GM23248 (cell line): ENCODE measurements around the gene ZNF407. TPM values are rescaled to one million over a fixed set of nuclear protein-coding genes. Genes with fewer than 3 reads are reported as not detected.

ENCODE experiments used
- DNase-seq: peaks from one replicate; pipeline ENCODE4 v3.0.0-alpha.2; 2015
- H2AFZ ChIP-seq: fragments of 200-600 bp; sonication (generic); 2 replicates; pipeline ENCODE4 v1.6.1; 2016; ENCODE audit warnings: antibody characterized with exemption
- H3F3A ChIP-seq: fragments of 200-600 bp; sonication (generic); 2 replicates; pipeline ENCODE4 v1.6.1; 2016; ENCODE audit warnings: mild to moderate bottlenecking, antibody characterized with exemption, mixed run types; ENCODE audit not compliant: insufficient read depth
- H3K27ac ChIP-seq: fragments of 200-600 bp; sonication (generic); 2 replicates; pipeline ENCODE4 v1.5.1; 2016; ENCODE audit warnings: mild to moderate bottlenecking
- H3K27me3 ChIP-seq: fragments of 200-600 bp; sonication (generic); replicated peaks from 2 replicates; pipeline ENCODE4 v1.6.1; 2016; ENCODE audit warnings: mild to moderate bottlenecking; ENCODE audit not compliant: insufficient read depth
- H3K36me3 ChIP-seq: fragments of 200-600 bp; sonication (generic); 2 replicates; pipeline ENCODE4 v1.6.1; 2016; ENCODE audit warnings: low read depth, mild to moderate bottlenecking
- H3K4me1 ChIP-seq: fragments of 200-600 bp; sonication (generic); 2 replicates; pipeline ENCODE4 v1.6.1; 2016; ENCODE audit warnings: mild to moderate bottlenecking; ENCODE audit not compliant: insufficient read depth
- H3K4me2 ChIP-seq: fragments of 200-600 bp; sonication (generic); one replicate; pipeline ENCODE4 v1.6.1; 2016; ENCODE audit warnings: mild to moderate bottlenecking; ENCODE audit not compliant: unreplicated experiment
- H3K4me3 ChIP-seq: fragments of 200-600 bp; sonication (generic); 2 replicates; pipeline ENCODE4 v1.5.1; 2016; ENCODE audit warnings: mild to moderate bottlenecking
- H3K79me2 ChIP-seq: fragments of 200-600 bp; sonication (generic); 2 replicates; pipeline ENCODE4 v1.6.1; 2016; ENCODE audit warnings: mild to moderate bottlenecking; ENCODE audit not compliant: insufficient read depth
- H3K9ac ChIP-seq: fragments of 200-600 bp; sonication (generic); 2 replicates; pipeline ENCODE4 v1.6.1; 2016; ENCODE audit warnings: mild to moderate bottlenecking
- H3K9me2 ChIP-seq: fragments of 200-600 bp; sonication (generic); 2 replicates; pipeline ENCODE4 v1.6.1; 2016; ENCODE audit warnings: mixed run types, mild to moderate bottlenecking, moderate library complexity; ENCODE audit not compliant: insufficient read depth
- H3K9me3 ChIP-seq: fragments of 200-600 bp; sonication (generic); one replicate; pipeline ENCODE4 v1.6.1; 2017; ENCODE audit warnings: low read depth
- H4K20me1 ChIP-seq: fragments of 200-600 bp; sonication (generic); 2 replicates; pipeline ENCODE4 v1.6.0; 2016; ENCODE audit not compliant: insufficient read depth
- EZH2 ChIP-seq: fragments of 200-600 bp; sonication (generic); IDR thresholded peaks from 2 replicates; pipeline ENCODE4 v1.6.1; 2018; ENCODE audit warnings: antibody characterized with exemption, mild to moderate bottlenecking; ENCODE audit not compliant: insufficient read depth, poor library complexity, severe bottlenecking
- EZH2phosphoT487 ChIP-seq: fragments of 200-600 bp; sonication (generic); IDR thresholded peaks from 2 replicates; pipeline ENCODE4 v1.6.1; 2018; ENCODE audit warnings: antibody characterized with exemption, moderate library complexity, mild to moderate bottlenecking, low read depth; ENCODE audit not compliant: insufficient read depth
- WGBS, 2 experiments: methylation state at CpG; one replicate each; pipeline ENCODE4 v1.1.6; 2015 to 2017; ENCODE audit warnings: low lambda C conversion rate in 2 of 2, low coverage in 1 of 2; ENCODE audit errors: missing lambda C conversion rate in 2 of 2; 5-methylcytosine and 5-hydroxymethylcytosine counted together
- in situ Hi-C: fragments of 300-500 bp; cut with MboI; formaldehyde crosslinking; loops from 2 replicates; pipeline ENCODE4 v1.15.0; 2020
- polyA plus RNA-seq: library from polyadenylated mRNA; unstranded; fragments of >200 nt; fragmentation: Nextera tagmentation; extraction: Ambion mirVana; gene quantifications from 2 replicates; pipeline ENCODE4 v1.2.1, GENCODE V29; 2016
- total RNA-seq: library from RNA; depleted of rRNA; stranded (reverse); fragments of >200 nt; shearing (Covaris generic); gene quantifications from 2 replicates; pipeline ENCODE4 v1.2.3, GENCODE V29; 2014

Gene ZNF407
- total and polyA plus RNA-seq, 2 experiments from 2014 or later, result 2.6 to 6.3 TPM

DNA sequence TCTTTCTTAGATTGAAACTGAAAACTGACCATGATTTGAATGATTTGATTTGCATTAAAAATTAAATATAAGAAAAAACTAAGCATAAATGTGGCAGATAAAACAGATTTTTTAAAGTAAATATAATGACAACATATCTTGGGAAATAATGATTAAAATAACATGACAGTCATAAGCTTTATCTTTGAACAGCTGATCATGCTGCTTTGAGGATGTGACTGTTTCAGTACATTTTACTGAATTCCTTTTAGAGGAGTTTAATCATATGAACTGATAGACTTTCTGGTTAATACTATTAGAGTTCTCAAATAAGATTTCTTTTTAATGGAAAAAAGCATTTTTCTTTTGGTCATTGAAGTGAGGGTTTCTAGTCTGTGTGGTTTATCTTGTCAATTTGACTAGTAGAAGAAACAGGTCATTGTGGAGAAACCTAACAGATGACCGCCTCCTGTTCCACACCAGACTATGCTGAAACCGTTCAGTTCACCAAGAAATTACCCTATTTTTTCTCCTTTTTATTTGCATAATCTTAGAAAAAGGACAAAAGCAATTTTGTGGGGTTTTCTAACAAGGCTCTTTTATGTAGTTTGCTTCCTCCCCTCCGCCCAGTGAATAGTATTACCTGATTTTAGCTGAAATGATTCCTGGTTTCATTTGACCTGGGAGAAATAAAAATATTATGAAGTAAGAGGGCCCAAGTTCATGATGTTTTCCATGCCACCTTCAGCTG, 349.1 kb downstream of the ZNF407 start:
- no peak overlapping the region for H2AFZ ChIP-seq
- peak overlapping the region; percentile 9 for H3K4me2 ChIP-seq
- peaks cover 3% of the 10 kb centered on the region; the same call in 1 of the 2 replicates for H3F3A ChIP-seq
- no peaks in the 10 kb centered on the region for H3K27me3 ChIP-seq
- no peak overlapping the region for H3K4me3 ChIP-seq
- DNase-seq, result peak; percentile 26
- H3K9me2 ChIP-seq, result no peaks in the 10 kb centered on the region
- WGBS, 2 experiments, result 97% methylated on average over 3 of the region's 3 CpGs
- no peaks in the 10 kb centered on the region for H3K36me3 ChIP-seq
- in situ Hi-C loops, result no loop called here
- no peak overlapping the region for H3K27ac ChIP-seq
- peaks cover 25% of the 10 kb centered on the region for H3K4me1 ChIP-seq
- TF ChIP-seq EZH2, result no peak
- TF ChIP-seq EZH2phosphoT487, result no peak
- H3K9ac ChIP-seq, result no peak overlapping the region
- no peaks in the 10 kb centered on the region for H3K79me2 ChIP-seq
- no peaks in the 10 kb centered on the region for H4K20me1 ChIP-seq
- H3K9me3 ChIP-seq, result no peaks in the 10 kb centered on the region

DNA sequence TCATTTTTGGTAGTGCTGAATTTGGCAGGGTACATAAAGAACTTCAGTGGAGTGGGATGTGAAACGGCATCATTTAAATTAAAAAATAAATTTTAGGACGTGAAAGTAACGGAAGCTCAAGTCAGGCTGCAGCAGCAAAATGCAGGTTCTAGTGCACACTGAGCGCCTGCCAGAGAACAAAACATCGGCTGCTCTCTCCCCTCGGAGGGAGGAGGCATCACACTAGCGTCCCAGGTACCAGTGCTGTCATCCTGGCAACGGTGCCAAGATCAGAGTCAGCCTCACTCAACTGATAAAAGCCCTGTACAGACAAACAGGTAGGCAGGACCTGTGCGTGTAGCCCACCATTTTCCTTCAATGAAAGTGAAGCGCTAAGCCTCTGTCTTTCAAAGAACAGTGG, 349.7 kb downstream of the ZNF407 start:
- in situ Hi-C loops, result no loop called here
- Histone ChIP-seq H4K20me1 (no peaks in the 10 kb centered on the region), H3K4me1 (peaks cover 26% of the 10 kb centered on the region), H3K4me2 (no peak overlapping the region), H3K27ac (no peak overlapping the region), H3K9me3 (no peaks in the 10 kb centered on the region), H3K9me2 (no peaks in the 10 kb centered on the region), H3K4me3 (no peak overlapping the region), H3K79me2 (no peaks in the 10 kb centered on the region), H3F3A (peaks cover 3% of the 10 kb centered on the region; the same call in 1 of the 2 replicates), H3K9ac (no peak overlapping the region), H3K27me3 (no peaks in the 10 kb centered on the region), H3K36me3 (no peaks in the 10 kb centered on the region), H2AFZ (no peak overlapping the region)
- TF ChIP-seq EZH2, result no peak
- TF ChIP-seq EZH2phosphoT487, result no peak
- 88 to 90% methylated on average over 10 of the region's 10 CpGs for WGBS, 2 experiments
- DNase-seq, result no peak

GRCh38 chr18:74947875-74948274, 350.2 kb downstream of the ZNF407 start:
- no peaks in the 10 kb centered on the region for H3K9me3 ChIP-seq
- no peaks in the 10 kb centered on the region for H3K36me3 ChIP-seq
- H4K20me1 ChIP-seq, result no peaks in the 10 kb centered on the region
- H3K4me1 ChIP-seq, result peaks cover 26% of the 10 kb centered on the region
- peaks cover 3% of the 10 kb centered on the region; the same call in 1 of the 2 replicates for H3F3A ChIP-seq
- H2AFZ ChIP-seq, result no peak overlapping the region
- no peaks in the 10 kb centered on the region for H3K27me3 ChIP-seq
- in situ Hi-C loops, result no loop called here
- WGBS, 2 experiments, result 89 to 91% methylated on average over 4 of the region's 4 CpGs
- TF ChIP-seq EZH2, result no peak
- no peak for TF ChIP-seq EZH2phosphoT487
- H3K27ac ChIP-seq, result no peak overlapping the region
- H3K4me2 ChIP-seq, result no peak overlapping the region
- H3K9me2 ChIP-seq, result no peaks in the 10 kb centered on the region
- DNase-seq, result no peak
- no peak overlapping the region for H3K4me3 ChIP-seq
- no peaks in the 10 kb centered on the region for H3K79me2 ChIP-seq
- H3K9ac ChIP-seq, result no peak overlapping the region

GRCh38 chr18:74949611-74950010, 351.9 kb downstream of the ZNF407 start:
- Histone ChIP-seq H3K4me1 (peaks cover 26% of the 10 kb centered on the region), H3K9me2 (no peaks in the 10 kb centered on the region), H3K36me3 (no peaks in the 10 kb centered on the region), H3K27me3 (no peaks in the 10 kb centered on the region), H3K9me3 (no peaks in the 10 kb centered on the region), H3F3A (peaks cover 3% of the 10 kb centered on the region; the same call in 1 of the 2 replicates), H2AFZ (no peak overlapping the region), H4K20me1 (no peaks in the 10 kb centered on the region), H3K4me3 (no peak overlapping the region), H3K4me2 (no peak overlapping the region), H3K9ac (no peak overlapping the region), H3K79me2 (no peaks in the 10 kb centered on the region), H3K27ac (no peak overlapping the region)
- TF ChIP-seq EZH2 (no peak), EZH2phosphoT487 (no peak)
- in situ Hi-C loops, result no loop called here
- DNase-seq, result no peak
- 100% methylated on average over 1 of the region's 1 CpG for WGBS, 2 experiments
